Nephron progenitor cell (in vitro differentiated cells): ENCODE measurements around the gene ODF4.

Experiments used
- DNase-seq: peaks from one replicate; pipeline ENCODE4 v3.0.0; 2021
- H3K27ac Mint-ChIP-seq: 2 replicates; pipeline ENCODE4 v1.8.0; 2021; ENCODE audit warnings: mild to moderate bottlenecking, moderate library complexity, mixed read lengths
- H3K27me3 Mint-ChIP-seq: 2 replicates; pipeline ENCODE4 v1.8.0; 2021; ENCODE audit warnings: mild to moderate bottlenecking, low read depth, mixed read lengths; ENCODE audit not compliant: poor library complexity
- H3K36me3 Mint-ChIP-seq: 2 replicates; pipeline ENCODE4 v1.8.0; 2021; ENCODE audit warnings: low read depth, mixed read lengths
- H3K4me1 Mint-ChIP-seq: 2 replicates; pipeline ENCODE4 v1.8.0; 2021; ENCODE audit warnings: mixed read lengths
- H3K4me3 Mint-ChIP-seq: 2 replicates; pipeline ENCODE4 v1.8.0; 2021; ENCODE audit warnings: mild to moderate bottlenecking, moderate library complexity, mixed read lengths
- H3K9me3 Mint-ChIP-seq: 2 replicates; pipeline ENCODE4 v1.8.0; 2021; ENCODE audit warnings: mild to moderate bottlenecking, moderate library complexity, mixed read lengths
- CTCF ChIP-seq: fragments of 200-600 bp; sonication (generic); IDR thresholded peaks from 2 replicates; pipeline ENCODE4 v1.5.0; 2021; ENCODE audit warnings: antibody characterized with exemption

Gene ODF4

GRCh38 chr17:8332128-8332527 is 7.5 kb upstream of the ODF4 start:
- no peak for TF ChIP-seq CTCF
- Mint-ChIP-seq H3K9me3 (no peaks in the 10 kb centered on the region), H3K27me3 (peaks cover 6% of the 10 kb centered on the region), H3K36me3 (no peaks in the 10 kb centered on the region), H3K4me1 (peaks cover 19% of the 10 kb centered on the region), H3K4me3 (no peak overlapping the region), H3K27ac (no peak overlapping the region)
- no peak for DNase-seq

- H3K36me3 Mint-ChIP-seq: no peaks in the 10 kb centered on the region
- peaks cover 6% of the 10 kb centered on the region for H3K27me3 Mint-ChIP-seq
- peaks cover 18% of the 10 kb centered on the region for H3K4me1 Mint-ChIP-seq
- peak; percentile 35 for DNase-seq
- H3K9me3 Mint-ChIP-seq: no peaks in the 10 kb centered on the region
- no peak for TF ChIP-seq CTCF
- no peak overlapping the region for H3K27ac Mint-ChIP-seq
- no peak overlapping the region for H3K4me3 Mint-ChIP-seq
Measured at GRCh38 chr17:8332688-8333087, 7.0 kb upstream of the ODF4 start.

- H3K4me3 Mint-ChIP-seq: no peak overlapping the region
- DNase-seq: no peak
- peaks cover 6% of the 10 kb centered on the region for H3K27me3 Mint-ChIP-seq
- no peaks in the 10 kb centered on the region for H3K9me3 Mint-ChIP-seq
- H3K36me3 Mint-ChIP-seq: no peaks in the 10 kb centered on the region
- H3K4me1 Mint-ChIP-seq: peaks cover 24% of the 10 kb centered on the region
- H3K27ac Mint-ChIP-seq: no peak overlapping the region
- no peak for TF ChIP-seq CTCF
Measured at GRCh38 chr17:8333281-8333680, 6.4 kb upstream of the ODF4 start.

GRCh38 chr17:8337802-8338752 is 1.6 kb upstream of the ODF4 start:
- no peak for DNase-seq
- no peak for TF ChIP-seq CTCF
- Mint-ChIP-seq H3K36me3 (no peaks in the 10 kb centered on the region), H3K4me3 (no peak overlapping the region), H3K4me1 (peaks cover 23% of the 10 kb centered on the region), H3K9me3 (no peaks in the 10 kb centered on the region), H3K27ac (no peak overlapping the region), H3K27me3 (peaks cover 4% of the 10 kb centered on the region)

- Mint-ChIP-seq H3K27me3 (peaks cover 4% of the 10 kb centered on the region), H3K9me3 (no peaks in the 10 kb centered on the region), H3K27ac (no peak overlapping the region), H3K36me3 (no peaks in the 10 kb centered on the region), H3K4me1 (peaks cover 23% of the 10 kb centered on the region), H3K4me3 (no peak overlapping the region)
- TF ChIP-seq CTCF: no peak
- no peak for DNase-seq
Measured at GRCh38 chr17:8338753-8339140, 893 bp upstream of the ODF4 start.

GRCh38 chr17:8341456-8341855 is 1.8 kb downstream of the ODF4 start:
- no peak overlapping the region for H3K27ac Mint-ChIP-seq
- H3K9me3 Mint-ChIP-seq: no peaks in the 10 kb centered on the region
- no peak for DNase-seq
- no peaks in the 10 kb centered on the region for H3K36me3 Mint-ChIP-seq
- H3K27me3 Mint-ChIP-seq: peaks cover 4% of the 10 kb centered on the region
- peaks cover 26% of the 10 kb centered on the region for H3K4me1 Mint-ChIP-seq
- no peak for TF ChIP-seq CTCF
- no peak overlapping the region for H3K4me3 Mint-ChIP-seq
